T-helper 2 cell (primary cell): ENCODE results near the gene RIN3.

Experiments used
- DNase-seq, 5 experiments: peaks; one replicate each; pipeline versions ENCODE4 v3.0.0 to v3.0.0-alpha.2; 2012 to 2022

Gene RIN3

GRCh38 chr14:92694807-92695206 is 181.2 kb downstream of the RIN3 start:
- no peak for DNase-seq

- no peak for DNase-seq
Observed at GRCh38 chr14:92695562-92695961, 182.0 kb downstream of the RIN3 start.

GRCh38 chr14:92696366-92696765 is 182.8 kb downstream of the RIN3 start:
- DNase-seq, result no peak

GRCh38 chr14:92698393-92698792 is 184.8 kb downstream of the RIN3 start:
- DNase-seq, result no peak

GRCh38 chr14:92701826-92702225 is 188.2 kb downstream of the RIN3 start:
- no peak for DNase-seq

- no peak for DNase-seq
Observed at GRCh38 chr14:92702441-92702918, 188.9 kb downstream of the RIN3 start.

GRCh38 chr14:92703516-92703915 is 189.9 kb downstream of the RIN3 start:
- no peak for DNase-seq

- DNase-seq, result no peak
Observed at GRCh38 chr14:92704036-92704804, 190.6 kb downstream of the RIN3 start.

- DNase-seq, result no peak
Observed at GRCh38 chr14:92704821-92705220, 191.2 kb downstream of the RIN3 start.

- no peak for DNase-seq
Observed at GRCh38 chr14:92706386-92706785, 192.8 kb downstream of the RIN3 start.

GRCh38 chr14:92709340-92710000 is 195.9 kb downstream of the RIN3 start:
- DNase-seq, result no peak

- no peak for DNase-seq
Observed at GRCh38 chr14:92710001-92710341, 196.4 kb downstream of the RIN3 start.

GRCh38 chr14:92711976-92712653 is 198.5 kb downstream of the RIN3 start:
- DNase-seq, result no peak

- DNase-seq, result no peak
Observed at GRCh38 chr14:92712654-92713051, 199.1 kb downstream of the RIN3 start.

GRCh38 chr14:92714739-92715307 is 201.2 kb downstream of the RIN3 start:
- DNase-seq, result peak in 4 of 5 experiments; percentile 59 to 79 (median 68)

- no peak for DNase-seq
Observed at GRCh38 chr14:92716131-92716530, 202.6 kb downstream of the RIN3 start.

GRCh38 chr14:92717571-92718042 is 204.0 kb downstream of the RIN3 start:
- peak in 1 of 5 experiments; percentile 91 for DNase-seq

- no peak for DNase-seq
Observed at GRCh38 chr14:92718664-92719063, 205.1 kb downstream of the RIN3 start.

GRCh38 chr14:92719421-92719820 is 205.8 kb downstream of the RIN3 start:
- no peak for DNase-seq

GRCh38 chr14:92719890-92720323 is 206.3 kb downstream of the RIN3 start:
- DNase-seq, result no peak

GRCh38 chr14:92724516-92725340 is 211.1 kb downstream of the RIN3 start:
- no peak for DNase-seq
